Right lobe of liver (tissue), 6 donors: ENCODE results near the gene BICDL1. TPM values are rescaled to one million over a fixed set of nuclear protein-coding genes. Genes with fewer than 3 reads are reported as not detected.

Source experiments
- ATAC-seq, 4 donors: fragments of 200-7000 bp; cut with Tn5 transposase; one replicate each; pipeline ENCODE4 v1.9.1; 2020; ENCODE audit warnings: mild to moderate bottlenecking in 4 of 4, moderate library complexity in 4 of 4
- DNase-seq, 3 donors: peaks; one replicate each; pipeline ENCODE4 v3.0.0-alpha.2; 2020
- H3K27ac ChIP-seq, 3 donors: fragments of 200-600 bp; one replicate each; pipeline ENCODE4 v1.8.0; 2022
- H3K27me3 ChIP-seq, 2 donors: fragments of 200-600 bp; one replicate each; pipeline ENCODE4 v1.8.0; 2022
- H3K36me3 ChIP-seq, 4 donors: fragments of 200-600 bp; sonication (generic) in 1 of 4; one replicate each; pipeline versions ENCODE4 v1.5.1 to v1.8.0; 2017 to 2022; ENCODE audit warnings: control low read depth in 1 of 4
- H3K4me1 ChIP-seq, 4 donors: fragments of 200-600 bp; sonication (generic) in 1 of 4; one replicate each; pipeline versions ENCODE4 v1.5.1 to v1.8.0; 2017 to 2022; ENCODE audit warnings: control low read depth in 1 of 4
- H3K4me3 ChIP-seq, 3 donors: fragments of 200-600 bp; one replicate each; pipeline ENCODE4 v1.8.0; 2022
- H3K9me3 ChIP-seq, 4 donors: fragments of 200-600 bp; sonication (generic) in 1 of 4; one replicate each; pipeline versions ENCODE4 v1.5.1 to v1.8.0; 2017 to 2022; ENCODE audit warnings: control low read depth in 1 of 4
- POLR2A ChIP-seq: fragments of 450-650 bp; IDR thresholded peaks from one replicate; pipeline ENCODE4 v1.6.1; 2017; ENCODE audit warnings: antibody characterized with exemption, mild to moderate bottlenecking
- WGBS: methylation state at CpG from one replicate; pipeline ENCODE4 v1.1.6; 2018; ENCODE audit warnings: low coverage, low lambda C conversion rate; ENCODE audit not compliant: insufficient coverage; ENCODE audit errors: missing lambda C conversion rate; 5-methylcytosine and 5-hydroxymethylcytosine counted together
- intact Hi-C, 2 donors: fragments of 100-400 bp; cut with DNase I; formaldehyde crosslinking; loops; one replicate each; pipeline versions ENCODE4 v1.11.2 to v1.14.1; 2022
- total RNA-seq, 6 experiments: library from RNA; depleted of rRNA in 2 of 6; stranded (reverse); fragments of >200 nt in 2 of 6; fragmentation: NEBNext Ultra II Directional in 3 of 6; extraction: Animal tissue kit (Norgen Biotek cat#: 25700) in 3 of 6; gene quantifications; one replicate each; pipeline versions ENCODE4 v1.1.0 to v1.2.4, GENCODE V29; 2016 to 2023
- TF ChIP-seq, protein P1 (sequence below), 4 donors: fragments of 200-600 bp in 3 of 4; fragments of 450-650 bp in 1 of 4; IDR thresholded peaks; one replicate each; pipeline versions ENCODE4 v1.5.1 to v1.8.0; 2016 to 2022; ENCODE audit warnings: antibody characterized with exemption in 4 of 4, mild to moderate bottlenecking in 2 of 4
- donor health status: DM: no; HTN: yes; CAD: no.
- donor health status: DM: no; HTN: no; CAD: no.
- donor health status: DM: no; HTN: no; CAD: no.
- donor health status: DM: no; HTN: yes; CAD: no.
- donor health status: DM: no; HTN: yes; CAD: no.

Gene BICDL1
- total RNA-seq, 6 experiments from 2014 or later: 1.5 to 13.0 (median 8.7) TPM

DNA sequence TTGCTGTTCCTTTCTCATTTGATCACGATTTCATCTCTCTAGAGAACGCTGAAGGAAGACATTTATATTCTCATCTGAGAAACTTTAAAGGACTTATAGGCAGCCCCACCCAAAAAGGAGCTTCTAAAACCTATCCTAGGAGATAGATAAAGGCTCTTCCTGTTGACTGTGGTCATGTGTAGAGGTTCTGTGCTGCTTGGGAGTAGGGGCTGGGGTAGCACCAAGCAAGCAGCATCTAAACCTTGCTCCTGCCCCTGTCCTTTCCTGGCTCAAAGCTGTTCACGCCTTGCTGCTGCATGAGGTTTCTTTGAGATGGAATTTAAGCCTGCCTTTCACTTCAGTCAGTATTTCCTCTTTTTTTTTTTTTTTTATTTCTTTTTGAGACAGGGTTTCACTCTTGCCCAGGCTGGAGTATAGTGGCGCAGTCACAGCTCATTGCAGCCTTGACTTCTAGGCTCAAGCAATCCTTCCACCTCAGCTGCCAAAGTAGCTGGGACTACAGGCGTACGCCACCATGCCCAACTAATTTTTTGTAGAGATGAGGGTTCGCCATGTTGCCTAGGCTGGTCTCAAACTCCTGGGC is 86.1 kb downstream of the BICDL1 start:
- TF ChIP-seq, protein P1, sequence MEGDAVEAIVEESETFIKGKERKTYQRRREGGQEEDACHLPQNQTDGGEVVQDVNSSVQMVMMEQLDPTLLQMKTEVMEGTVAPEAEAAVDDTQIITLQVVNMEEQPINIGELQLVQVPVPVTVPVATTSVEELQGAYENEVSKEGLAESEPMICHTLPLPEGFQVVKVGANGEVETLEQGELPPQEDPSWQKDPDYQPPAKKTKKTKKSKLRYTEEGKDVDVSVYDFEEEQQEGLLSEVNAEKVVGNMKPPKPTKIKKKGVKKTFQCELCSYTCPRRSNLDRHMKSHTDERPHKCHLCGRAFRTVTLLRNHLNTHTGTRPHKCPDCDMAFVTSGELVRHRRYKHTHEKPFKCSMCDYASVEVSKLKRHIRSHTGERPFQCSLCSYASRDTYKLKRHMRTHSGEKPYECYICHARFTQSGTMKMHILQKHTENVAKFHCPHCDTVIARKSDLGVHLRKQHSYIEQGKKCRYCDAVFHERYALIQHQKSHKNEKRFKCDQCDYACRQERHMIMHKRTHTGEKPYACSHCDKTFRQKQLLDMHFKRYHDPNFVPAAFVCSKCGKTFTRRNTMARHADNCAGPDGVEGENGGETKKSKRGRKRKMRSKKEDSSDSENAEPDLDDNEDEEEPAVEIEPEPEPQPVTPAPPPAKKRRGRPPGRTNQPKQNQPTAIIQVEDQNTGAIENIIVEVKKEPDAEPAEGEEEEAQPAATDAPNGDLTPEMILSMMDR (IDR thresholded peaks at IDR 0.05): no peak
- no peak for TF ChIP-seq POLR2A
- Histone ChIP-seq H3K4me3 (no peak overlapping the region), H3K27ac (no peak overlapping the region), H3K4me1 (no peaks in the 10 kb centered on the region), H3K27me3 (no peaks in the 10 kb centered on the region), H3K9me3 (no peaks in the 10 kb centered on the region), H3K36me3 (no peaks in the 10 kb centered on the region)
- ATAC-seq (no peak), DNase-seq (no peak)
- intact Hi-C loops: loop anchor here in 1 of 2 donors (10.0 kb wide), 1 partner anchor 130 kb away; no protein-coding TSS in a partner anchor
- 85% methylated on average over 7 of the region's 7 CpGs for WGBS

DNA sequence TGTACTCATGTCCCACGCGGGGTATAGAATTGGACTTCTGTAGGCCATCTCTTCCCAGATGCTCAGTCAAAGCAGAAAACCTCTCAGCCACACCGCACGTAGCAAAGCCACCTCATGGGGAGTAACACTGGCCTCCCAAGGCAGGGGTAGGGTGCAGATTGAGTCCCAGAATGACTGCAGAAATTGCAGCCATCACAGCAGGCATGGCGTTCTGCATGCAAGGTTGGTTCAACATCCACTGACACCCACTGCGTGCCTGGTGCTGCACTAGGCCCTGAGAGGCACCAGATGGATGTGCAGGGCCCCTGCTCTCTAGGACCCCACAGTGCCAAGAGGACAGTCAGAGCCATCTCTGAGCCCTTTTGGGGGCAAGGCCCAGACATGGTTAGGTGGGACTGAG is 87.6 kb downstream of the BICDL1 start:
- TF ChIP-seq, protein P1 (IDR thresholded peaks at IDR 0.05): no peak
- TF ChIP-seq POLR2A: no peak
- Histone ChIP-seq H3K27ac (no peak overlapping the region), H3K4me1 (no peaks in the 10 kb centered on the region), H3K4me3 (no peak overlapping the region), H3K36me3 (no peaks in the 10 kb centered on the region), H3K9me3 (no peaks in the 10 kb centered on the region), H3K27me3 (no peaks in the 10 kb centered on the region)
- WGBS: 96% methylated on average over 4 of the region's 6 CpGs
- DNase-seq: peak in 1 of 3 donors; percentile 12
- intact Hi-C loops: loop anchor here in 1 of 2 donors (10.0 kb wide), 1 partner anchor 132 kb away; no protein-coding TSS in a partner anchor
- ATAC-seq: no peak

DNA sequence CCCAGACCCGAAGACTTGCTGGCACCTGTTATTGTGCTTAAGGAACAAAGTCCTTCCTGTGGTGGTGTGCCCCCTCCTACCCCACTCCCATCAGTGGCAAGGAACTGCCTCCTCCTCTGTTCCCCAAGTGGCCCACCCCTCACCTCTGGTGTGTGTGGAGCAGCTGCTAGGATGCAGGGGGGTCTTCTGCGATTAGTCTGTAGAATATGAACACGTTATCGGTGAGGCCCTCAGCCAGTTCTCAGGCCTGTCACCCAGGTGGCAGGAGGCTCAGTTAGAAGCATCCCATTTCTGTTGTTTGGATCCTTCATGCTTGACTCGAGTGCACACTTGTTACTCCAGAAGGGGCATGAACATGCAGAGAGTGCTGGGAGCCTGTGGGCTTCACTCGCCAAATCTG is 88.2 kb downstream of the BICDL1 start:
- no peaks in the 10 kb centered on the region for H3K9me3 ChIP-seq
- H3K27ac ChIP-seq: no peak overlapping the region
- no peak overlapping the region for H3K4me3 ChIP-seq
- DNase-seq (peak in 1 of 3 donors; percentile 21), ATAC-seq (no peak)
- H3K4me1 ChIP-seq: no peaks in the 10 kb centered on the region
- H3K36me3 ChIP-seq: no peaks in the 10 kb centered on the region
- H3K27me3 ChIP-seq: no peaks in the 10 kb centered on the region
- intact Hi-C loops: loop anchor here in 1 of 2 donors (10.0 kb wide), 1 partner anchor 132 kb away; no protein-coding TSS in a partner anchor
- 95% methylated on average over 4 of the region's 6 CpGs for WGBS
- TF ChIP-seq, protein P1 (IDR thresholded peaks at IDR 0.05): no peak
- TF ChIP-seq POLR2A: no peak

DNA sequence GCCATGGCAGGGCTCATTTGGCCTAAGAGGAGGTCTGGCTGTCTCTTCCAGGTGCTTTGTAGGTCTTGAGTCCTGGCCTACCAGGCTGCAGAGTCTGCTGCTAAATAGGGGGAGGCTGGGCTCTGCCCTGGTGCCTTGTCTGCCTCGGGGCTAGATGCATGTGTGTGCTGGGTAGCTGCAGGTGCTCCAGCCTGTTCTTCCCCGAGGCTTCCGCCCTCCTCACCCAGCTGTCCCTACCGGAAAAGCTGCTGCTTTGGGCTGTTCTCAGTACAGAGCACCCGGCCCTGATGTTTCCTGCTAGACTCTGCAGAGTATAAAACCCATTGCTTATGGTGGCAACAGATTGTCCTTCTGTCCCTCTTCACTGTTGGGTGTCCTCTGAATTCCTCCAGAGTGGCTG is 89.8 kb downstream of the BICDL1 start:
- WGBS: no CpG with 5 or more reads among the region's 5 CpGs
- H3K4me1 ChIP-seq: no peaks in the 10 kb centered on the region
- H3K36me3 ChIP-seq: no peaks in the 10 kb centered on the region
- H3K27ac ChIP-seq: no peak overlapping the region
- no peaks in the 10 kb centered on the region for H3K27me3 ChIP-seq
- ATAC-seq (peak in 1 of 4 donors; percentile 15), DNase-seq (peak in 1 of 3 donors; percentile 23)
- intact Hi-C loops: loop anchor here in 1 of 2 donors (10.0 kb wide), 1 partner anchor 134 kb away; no protein-coding TSS in a partner anchor
- TF ChIP-seq, protein P1 (IDR thresholded peaks at IDR 0.05): no peak
- no peak for TF ChIP-seq POLR2A
- H3K4me3 ChIP-seq: no peak overlapping the region
- H3K9me3 ChIP-seq: no peaks in the 10 kb centered on the region
